ENCODE results near the gene FGF14.

GRCh38 chr13:101903890-101904289, 498.0 kb downstream of the FGF14 start:
- TF ChIP-seq CTCF (IDR thresholded peaks at IDR 0.05) (no peak), EZH2 (IDR thresholded peaks at IDR 0.05; ENCODE audit: borderline replicate concordance, insufficient read depth, low read depth, low read length, poor library complexity, severe bottlenecking) (no peak)

All from B cell (primary cell).